AG08395 (cell line): ENCODE measurements around the gene MS4A6E.

Source experiments
- DNase-seq: peaks from one replicate; pipeline ENCODE4 v3.0.0; 2012; ENCODE audit warnings: mixed read lengths, low spot score

Gene MS4A6E

GRCh38 chr11:60375316-60375715 is 48.3 kb downstream of the MS4A6E start:
- DNase-seq, result no peak

GRCh38 chr11:60376601-60377000 is 49.5 kb downstream of the MS4A6E start:
- DNase-seq, result no peak

GRCh38 chr11:60377401-60378136 is 50.5 kb downstream of the MS4A6E start:
- no peak for DNase-seq

- DNase-seq, result no peak
Observed at GRCh38 chr11:60378354-60378753, 51.3 kb downstream of the MS4A6E start, which contains the start of gene MS4A7. MS4A7 (plus strand) TSS chr11:60378532; CDS start chr11:60383142, 4,610 bp downstream.

GRCh38 chr11:60389279-60389910 is 62.3 kb downstream of the MS4A6E start:
- no peak for DNase-seq

GRCh38 chr11:60390419-60390818 is 63.4 kb downstream of the MS4A6E start:
- no peak for DNase-seq
